Loucy (cell line): ENCODE results near the gene GNS.
"Not testable (repeated sequence)": the region's sequence is repeated elsewhere in the genome, so short reads cannot be mapped to it uniquely, and the experiment has no call there.

Experiments used
- H2AFZ ChIP-seq: fragments of 200-600 bp; sonication (generic); 2 replicates; pipeline ENCODE4 v1.6.0; 2016; ENCODE audit warnings: antibody characterized with exemption, mild to moderate bottlenecking, low read length, moderate library complexity
- H3F3A ChIP-seq: fragments of 200-600 bp; 2 replicates; pipeline ENCODE4 v1.6.0; 2016; ENCODE audit warnings: antibody characterized with exemption, low read depth, mild to moderate bottlenecking
- H3K27me3 ChIP-seq: fragments of 200-600 bp; sonication (generic); 2 replicates; pipeline ENCODE4 v1.6.1; 2014; ENCODE audit warnings: low read length, mild to moderate bottlenecking; ENCODE audit not compliant: insufficient read depth, poor library complexity, severe bottlenecking
- H3K36me3 ChIP-seq: fragments of 200-600 bp; sonication (generic); 2 replicates; pipeline ENCODE4 v1.6.1; 2016; ENCODE audit warnings: low read length; ENCODE audit not compliant: insufficient read depth
- H3K4me1 ChIP-seq: fragments of 200-600 bp; sonication (generic); 2 replicates; pipeline ENCODE4 v1.5.1; 2014; ENCODE audit warnings: low read length, mild to moderate bottlenecking; ENCODE audit not compliant: insufficient read depth, poor library complexity, severe bottlenecking
- H3K4me2 ChIP-seq: fragments of 200-600 bp; sonication (generic); 2 replicates; pipeline ENCODE4 v1.6.0; 2014; ENCODE audit warnings: antibody characterized with exemption, low read length, low read depth, mild to moderate bottlenecking; ENCODE audit not compliant: poor library complexity, severe bottlenecking
- H3K4me3 ChIP-seq: fragments of 200-600 bp; sonication (generic); 2 replicates; pipeline ENCODE4 v1.5.1; 2014; ENCODE audit warnings: low read length, mild to moderate bottlenecking, mixed read lengths; ENCODE audit not compliant: poor library complexity, severe bottlenecking
- H3K79me2 ChIP-seq: fragments of 200-600 bp; sonication (generic); 2 replicates; pipeline ENCODE4 v1.6.1; 2014; ENCODE audit warnings: low read length; ENCODE audit not compliant: insufficient read depth
- H3K9ac ChIP-seq: fragments of 200-600 bp; sonication (generic); 2 replicates; pipeline ENCODE4 v1.6.0; 2014; ENCODE audit warnings: mild to moderate bottlenecking, low read depth, low read length, moderate library complexity; ENCODE audit not compliant: poor library complexity, severe bottlenecking
- H3K9me2 ChIP-seq: fragments of 200-600 bp; sonication (generic); replicated peaks from 2 replicates; pipeline ENCODE4 v1.6.1; 2016; ENCODE audit warnings: low read depth, low read length, mixed read lengths
- H3K9me3 ChIP-seq: fragments of 200-600 bp; sonication (generic); 2 replicates; pipeline ENCODE4 v1.6.1; 2014; ENCODE audit warnings: mild to moderate bottlenecking, antibody characterized with exemption, low read length, low read depth; ENCODE audit not compliant: insufficient read depth
- H4K20me1 ChIP-seq: fragments of 200-600 bp; sonication (generic); 2 replicates; pipeline ENCODE4 v1.6.0; 2014; ENCODE audit warnings: antibody characterized with exemption, low read length, mild to moderate bottlenecking; ENCODE audit not compliant: insufficient read depth, poor library complexity, severe bottlenecking
- EZH2phosphoT487 ChIP-seq: fragments of 200-600 bp; IDR thresholded peaks from 2 replicates; pipeline ENCODE4 v1.6.1; 2018; ENCODE audit warnings: antibody characterized with exemption, mild to moderate bottlenecking, moderate library complexity, borderline replicate concordance
- TF ChIP-seq, protein P1 (sequence below): fragments of 200-600 bp; sonication (generic); conservative IDR thresholded peaks from 2 replicates; pipeline ENCODE4 v1.5.1; 2014; ENCODE audit warnings: mild to moderate bottlenecking, antibody characterized with exemption, low read length

GNS gene

DNA sequence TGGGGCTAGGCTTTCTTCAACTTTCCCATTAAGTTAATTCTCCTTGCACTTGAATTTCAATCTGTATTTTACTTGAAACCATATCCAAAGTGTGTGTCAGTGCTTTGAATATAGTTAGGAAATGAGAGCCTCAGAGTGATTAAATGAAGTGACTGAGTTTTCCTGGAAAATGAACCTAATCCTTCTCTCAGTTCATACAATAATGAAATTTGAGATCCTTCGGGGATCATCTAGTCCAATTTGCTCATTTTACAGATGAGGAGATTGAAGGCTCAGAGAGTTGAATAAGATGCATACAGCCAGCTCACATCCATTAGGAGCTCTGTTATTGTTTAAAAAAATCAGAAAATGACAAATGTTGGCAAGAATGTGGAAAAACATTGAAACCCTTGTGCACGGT, 47.0 kb upstream of the GNS start:
- Histone ChIP-seq H3F3A (no peaks in the 10 kb centered on the region), H3K4me3 (no peak overlapping the region), H3K9ac (no peak overlapping the region), H3K9me3 (no peaks in the 10 kb centered on the region), H3K4me2 (no peak overlapping the region), H3K4me1 (no peaks in the 10 kb centered on the region), H3K9me2 (no peaks in the 10 kb centered on the region), H3K36me3 (no peaks in the 10 kb centered on the region), H3K27me3 (no peaks in the 10 kb centered on the region), H3K79me2 (no peaks in the 10 kb centered on the region), H4K20me1 (no peaks in the 10 kb centered on the region), H2AFZ (no peak overlapping the region)
- TF ChIP-seq EZH2phosphoT487, result no peak
- TF ChIP-seq, protein P1, sequence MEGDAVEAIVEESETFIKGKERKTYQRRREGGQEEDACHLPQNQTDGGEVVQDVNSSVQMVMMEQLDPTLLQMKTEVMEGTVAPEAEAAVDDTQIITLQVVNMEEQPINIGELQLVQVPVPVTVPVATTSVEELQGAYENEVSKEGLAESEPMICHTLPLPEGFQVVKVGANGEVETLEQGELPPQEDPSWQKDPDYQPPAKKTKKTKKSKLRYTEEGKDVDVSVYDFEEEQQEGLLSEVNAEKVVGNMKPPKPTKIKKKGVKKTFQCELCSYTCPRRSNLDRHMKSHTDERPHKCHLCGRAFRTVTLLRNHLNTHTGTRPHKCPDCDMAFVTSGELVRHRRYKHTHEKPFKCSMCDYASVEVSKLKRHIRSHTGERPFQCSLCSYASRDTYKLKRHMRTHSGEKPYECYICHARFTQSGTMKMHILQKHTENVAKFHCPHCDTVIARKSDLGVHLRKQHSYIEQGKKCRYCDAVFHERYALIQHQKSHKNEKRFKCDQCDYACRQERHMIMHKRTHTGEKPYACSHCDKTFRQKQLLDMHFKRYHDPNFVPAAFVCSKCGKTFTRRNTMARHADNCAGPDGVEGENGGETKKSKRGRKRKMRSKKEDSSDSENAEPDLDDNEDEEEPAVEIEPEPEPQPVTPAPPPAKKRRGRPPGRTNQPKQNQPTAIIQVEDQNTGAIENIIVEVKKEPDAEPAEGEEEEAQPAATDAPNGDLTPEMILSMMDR, result no peak

DNA sequence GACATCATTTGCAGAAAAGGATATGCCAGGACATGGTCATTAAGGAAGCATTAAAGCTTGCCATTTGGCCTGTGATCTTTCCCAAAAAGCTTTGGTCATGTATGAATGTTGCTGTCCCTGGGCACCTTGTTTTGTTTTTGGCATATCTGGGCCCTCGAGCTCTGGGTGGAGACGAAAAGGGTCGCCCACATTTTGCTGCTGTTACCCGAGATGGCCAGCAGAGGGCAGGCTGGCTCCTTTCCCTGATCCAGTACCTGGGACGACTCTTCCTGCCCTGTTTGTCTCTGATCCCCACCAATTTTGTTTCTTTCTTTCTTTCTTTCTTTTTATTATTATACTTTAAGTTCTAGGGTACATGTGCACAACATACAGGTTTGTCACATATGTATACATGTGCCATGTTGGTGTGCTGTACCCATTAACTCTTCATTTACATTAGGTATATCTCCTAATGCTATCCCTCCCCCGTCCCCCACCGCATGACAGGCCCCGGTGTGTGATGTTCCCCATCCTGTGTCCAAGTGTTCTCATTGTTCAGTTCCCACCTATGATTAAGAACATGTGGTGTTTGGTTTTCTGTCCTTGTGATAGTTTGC, 43.1 kb upstream of the GNS start:
- not testable (repeated sequence) for H4K20me1 ChIP-seq, H2AFZ ChIP-seq, H3K9ac ChIP-seq, H3K4me1 ChIP-seq, H3K4me3 ChIP-seq, H3F3A ChIP-seq, H3K36me3 ChIP-seq, H3K9me2 ChIP-seq, H3K4me2 ChIP-seq, H3K9me3 ChIP-seq, H3K27me3 ChIP-seq, H3K79me2 ChIP-seq
- TF ChIP-seq, protein P1, result peak; percentile 80

DNA sequence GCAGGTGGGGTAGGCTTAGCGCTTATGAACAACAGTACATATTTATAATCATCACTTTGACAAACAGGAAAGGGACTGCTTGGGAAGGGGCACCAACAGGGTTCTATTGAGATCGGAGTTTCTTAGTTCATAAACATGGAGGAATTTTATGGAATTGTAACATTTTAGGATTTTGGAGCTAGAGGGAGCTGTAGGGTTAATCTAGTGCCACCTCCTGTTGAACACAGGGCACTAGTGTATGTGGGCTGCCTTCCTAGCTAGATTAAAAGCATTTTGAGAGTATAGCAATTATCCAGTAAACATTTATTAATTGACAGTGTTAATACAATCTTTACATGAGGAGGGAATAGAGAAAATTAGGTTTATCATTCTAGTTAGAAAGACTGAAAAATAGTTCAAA, 42.2 kb upstream of the GNS start:
- no peak overlapping the region for H2AFZ ChIP-seq
- H3K36me3 ChIP-seq, result no peaks in the 10 kb centered on the region
- no peak overlapping the region for H3K4me2 ChIP-seq
- no peaks in the 10 kb centered on the region for H4K20me1 ChIP-seq
- H3K4me1 ChIP-seq, result no peaks in the 10 kb centered on the region
- no peaks in the 10 kb centered on the region for H3K9me2 ChIP-seq
- H3K27me3 ChIP-seq, result no peaks in the 10 kb centered on the region
- H3K9ac ChIP-seq, result no peak overlapping the region
- no peak for TF ChIP-seq EZH2phosphoT487
- TF ChIP-seq, protein P1, result peak; percentile 51
- H3K4me3 ChIP-seq, result no peak overlapping the region
- no peaks in the 10 kb centered on the region for H3K9me3 ChIP-seq
- no peaks in the 10 kb centered on the region for H3F3A ChIP-seq
- H3K79me2 ChIP-seq, result no peaks in the 10 kb centered on the region
